ENCODE measurements around the gene B9D2.
"Not testable (repeated sequence)": the region's sequence is repeated elsewhere in the genome, so short reads cannot be mapped to it uniquely, and the experiment has no call there.

The B9D2 gene

GRCh38 chr19:41386442-41386841, 22.5 kb upstream of the B9D2 start:
- no peak for FAIRE-seq

GRCh38 chr19:41384351-41384750, 20.4 kb upstream of the B9D2 start:
- no peak for FAIRE-seq

DNA sequence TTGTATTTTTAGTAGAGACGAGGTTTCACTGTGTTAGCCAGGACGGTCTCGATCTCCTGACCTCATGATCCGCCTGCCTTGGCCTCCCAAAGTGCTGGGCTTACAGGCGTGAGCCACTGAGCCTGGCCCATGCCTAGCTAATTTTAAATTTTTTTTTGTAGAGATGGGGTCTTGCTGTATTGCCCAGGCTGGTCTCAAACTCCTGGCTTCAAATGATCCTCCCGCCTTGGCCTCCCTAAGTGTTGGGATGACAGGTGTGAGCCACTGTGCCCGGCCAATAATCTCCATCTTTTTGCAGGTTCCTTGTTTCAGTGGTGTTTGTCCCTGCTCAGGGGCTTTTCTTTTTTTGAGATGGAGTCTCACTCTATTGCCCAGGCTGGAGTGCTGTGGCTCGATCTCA, 17.6 kb upstream of the B9D2 start:
- not testable (repeated sequence) for FAIRE-seq

DNA sequence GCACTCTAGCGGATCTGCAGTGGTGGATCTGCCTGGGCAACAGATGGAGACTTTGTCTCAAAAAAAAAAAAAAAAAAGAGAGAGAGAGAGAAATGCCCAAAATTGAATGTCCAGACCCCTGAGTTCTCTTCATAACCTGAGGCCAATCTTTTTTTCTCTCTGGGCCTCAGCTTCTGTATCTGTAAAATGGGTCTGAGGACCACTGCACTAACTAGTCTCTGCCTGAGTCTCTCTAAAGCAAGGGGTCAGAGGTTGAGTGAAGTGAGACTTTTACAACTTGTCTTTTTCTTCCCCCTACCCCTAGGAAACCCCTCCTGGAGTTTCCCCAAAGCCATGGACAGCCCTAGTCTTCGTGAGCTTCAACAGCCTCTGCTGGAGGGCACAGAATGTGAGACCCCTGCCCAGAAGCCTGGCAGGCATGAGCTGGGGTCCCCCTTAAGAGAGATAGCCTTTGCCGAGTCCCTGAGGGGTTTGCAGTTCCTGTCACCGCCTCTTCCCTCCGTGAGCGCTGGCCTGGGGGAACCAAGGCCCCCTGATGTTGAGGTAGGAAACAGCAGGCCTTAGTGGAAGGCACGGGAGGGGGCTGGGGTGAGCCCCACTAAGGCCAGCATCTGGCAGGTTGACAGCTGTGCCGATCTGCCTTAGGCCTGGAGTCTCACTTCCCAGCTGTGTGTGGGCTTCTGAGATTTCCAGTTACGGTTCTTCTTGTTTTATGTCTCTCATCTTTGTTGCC, 14.2 kb upstream of the B9D2 start:
- FAIRE-seq: no peak

- FAIRE-seq: no peak
Measured at GRCh38 chr19:41376998-41377365, 13.0 kb upstream of the B9D2 start.

GRCh38 chr19:41376241-41376997, 12.5 kb upstream of the B9D2 start, which contains the start of gene TMEM91:
Gene TMEM91, plus strand, starts transcription at chr19:41376533. Its CDS starts 1,777 bp downstream, at chr19:41378310.
- no peak for FAIRE-seq

DNA sequence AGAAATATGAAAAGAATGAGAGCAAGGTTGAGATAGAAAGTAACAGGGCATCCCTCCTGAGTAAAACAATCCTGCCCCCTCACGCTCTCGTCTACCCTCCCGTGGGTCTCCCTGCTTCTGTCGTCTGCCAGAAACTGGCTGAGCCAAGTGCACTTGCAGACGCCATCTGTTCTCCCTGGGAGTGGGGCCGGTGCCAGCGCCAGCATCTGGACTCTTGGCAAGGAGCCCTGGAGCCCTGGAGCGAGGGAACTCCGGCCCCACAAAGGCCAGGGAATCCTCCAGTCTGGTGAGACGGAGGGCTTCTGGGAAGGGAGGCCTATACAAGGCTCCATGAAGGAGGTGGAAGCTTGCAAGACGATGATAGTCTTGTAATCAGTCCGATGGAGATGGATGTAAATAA, 10.0 kb upstream of the B9D2 start:
- peak; percentile 65 for FAIRE-seq

DNA sequence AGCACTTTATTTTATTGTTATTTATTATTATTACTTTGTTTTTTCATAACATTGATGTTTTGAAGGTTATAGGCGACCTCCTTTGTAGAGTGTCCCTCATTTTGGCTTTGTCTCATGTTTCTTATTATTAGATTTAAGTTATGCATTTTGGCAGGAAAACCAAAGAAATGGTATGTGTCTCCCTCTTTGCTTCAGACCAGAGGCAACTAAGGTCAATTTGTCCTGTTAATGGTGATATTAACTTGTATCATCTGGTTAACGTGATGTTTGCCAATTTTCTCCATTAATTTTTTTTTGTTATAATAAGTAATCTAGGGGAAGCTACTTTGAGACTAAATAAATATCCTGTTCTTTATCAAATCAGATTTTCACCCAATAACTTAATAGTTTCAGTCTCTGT, 8.6 kb upstream of the B9D2 start:
- peak; percentile 92 for FAIRE-seq

DNA sequence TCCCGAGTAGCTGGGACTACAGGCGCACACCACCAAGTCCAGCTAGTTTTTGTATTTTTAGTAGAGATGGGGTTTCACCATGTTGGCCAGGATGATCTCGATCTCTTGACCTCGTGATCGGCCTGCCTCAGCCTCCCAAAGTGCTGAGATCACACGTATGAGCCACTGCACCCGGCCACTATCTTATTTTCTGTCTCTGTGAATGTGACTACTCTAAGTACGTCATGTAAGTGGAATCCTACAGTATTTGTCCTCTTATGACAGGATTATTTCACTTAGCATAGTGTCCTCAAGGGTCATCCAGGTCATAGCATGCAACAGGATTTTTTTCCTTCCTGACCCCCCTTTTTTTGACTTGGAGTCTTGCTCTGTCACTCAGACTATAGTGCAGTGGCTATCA, 7.6 kb upstream of the B9D2 start:
- no peak for FAIRE-seq

DNA sequence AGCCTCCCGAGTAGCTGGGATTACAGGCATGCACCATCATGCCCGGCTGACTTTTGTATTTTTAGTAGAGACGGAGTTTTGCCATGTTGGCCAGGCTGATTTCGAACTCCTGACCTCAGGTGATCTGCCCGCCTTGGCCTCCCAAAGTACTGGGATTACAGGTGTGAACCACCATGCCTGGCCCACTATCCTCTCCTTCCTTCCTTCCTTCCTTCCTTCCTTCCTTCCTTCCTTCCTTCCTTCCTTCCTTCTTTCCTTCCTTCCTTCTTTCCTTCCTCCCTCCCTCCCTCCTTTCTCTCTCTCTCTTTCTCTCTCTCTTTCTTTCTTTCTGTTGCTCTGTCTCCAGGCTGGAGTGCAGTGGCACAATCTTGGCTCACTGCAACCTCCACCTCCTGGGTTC, 7.2 kb upstream of the B9D2 start:
- FAIRE-seq: not testable (repeated sequence)

- FAIRE-seq: no peak
Measured at GRCh38 chr19:41369769-41370168, 5.8 kb upstream of the B9D2 start.

- FAIRE-seq: no peak
Measured at GRCh38 chr19:41367848-41368301, 3.9 kb upstream of the B9D2 start.

GRCh38 chr19:41366089-41366488, 2.1 kb upstream of the B9D2 start:
- no peak for FAIRE-seq

DNA sequence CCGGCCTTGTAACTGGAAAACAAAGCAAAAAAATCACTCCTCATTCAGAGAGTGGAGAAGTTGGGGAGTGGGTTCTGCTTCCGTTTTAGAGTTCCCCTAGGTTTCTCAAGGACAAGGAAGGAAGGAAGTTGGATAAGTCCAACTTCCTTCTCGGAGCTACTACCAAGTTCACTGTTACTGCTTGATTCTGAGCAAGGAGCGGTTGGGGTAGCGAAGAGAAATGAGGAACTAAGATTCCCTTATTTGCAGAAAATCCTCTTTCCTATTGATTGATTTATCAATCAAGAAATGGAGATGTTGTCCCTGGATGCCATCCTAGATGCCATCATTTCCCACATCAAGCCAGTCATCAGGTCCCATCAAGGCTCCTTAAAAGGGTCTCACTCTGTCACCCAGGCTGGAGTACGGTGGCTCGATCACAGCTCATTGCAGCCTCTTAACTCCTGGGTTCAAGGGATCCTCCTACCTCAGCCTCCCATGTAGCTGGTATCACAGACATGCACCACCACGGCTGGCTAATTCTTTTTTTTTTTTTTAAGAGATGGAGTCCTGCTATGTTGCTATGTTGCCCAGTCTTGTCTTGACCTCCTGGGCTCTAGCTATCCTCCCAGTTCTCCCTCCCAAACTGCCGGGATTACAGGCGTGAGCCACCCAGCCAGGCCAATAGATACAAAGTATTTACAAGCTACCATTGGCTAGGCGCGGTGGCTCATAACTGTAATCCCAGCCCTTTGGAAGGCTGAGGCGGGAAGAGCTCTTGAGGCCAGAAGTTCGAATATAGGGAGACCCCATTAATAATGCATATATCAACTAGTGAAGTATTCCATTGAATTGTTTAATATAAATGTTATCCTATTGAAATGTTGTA, 809 bp upstream of the B9D2 start:
- no peak for FAIRE-seq

DNA sequence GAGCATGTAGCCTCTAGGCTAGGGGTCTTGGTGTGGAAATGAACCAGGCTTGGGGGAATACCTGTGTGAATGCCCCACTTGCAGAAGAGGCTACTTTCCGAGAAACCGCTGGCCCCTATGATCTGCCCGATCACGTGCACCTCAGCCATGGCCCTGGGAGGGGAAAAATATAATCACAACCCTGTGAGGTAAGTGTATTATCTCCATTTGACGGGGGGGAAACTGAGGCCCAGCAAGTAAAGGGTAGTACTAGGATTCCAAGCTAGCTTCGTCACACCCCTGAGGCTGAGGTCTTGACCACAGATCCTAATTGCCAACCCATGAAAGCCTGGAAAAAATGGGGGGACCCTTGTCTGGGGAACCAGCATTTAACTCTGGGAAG, 587 bp downstream of the B9D2 start:
- FAIRE-seq: no peak

GRCh38 chr19:41362143-41362847, 1.7 kb downstream of the B9D2 start:
- no peak for FAIRE-seq

- no peak for FAIRE-seq
Measured at GRCh38 chr19:41359741-41360140, 4.2 kb downstream of the B9D2 start.

DNA sequence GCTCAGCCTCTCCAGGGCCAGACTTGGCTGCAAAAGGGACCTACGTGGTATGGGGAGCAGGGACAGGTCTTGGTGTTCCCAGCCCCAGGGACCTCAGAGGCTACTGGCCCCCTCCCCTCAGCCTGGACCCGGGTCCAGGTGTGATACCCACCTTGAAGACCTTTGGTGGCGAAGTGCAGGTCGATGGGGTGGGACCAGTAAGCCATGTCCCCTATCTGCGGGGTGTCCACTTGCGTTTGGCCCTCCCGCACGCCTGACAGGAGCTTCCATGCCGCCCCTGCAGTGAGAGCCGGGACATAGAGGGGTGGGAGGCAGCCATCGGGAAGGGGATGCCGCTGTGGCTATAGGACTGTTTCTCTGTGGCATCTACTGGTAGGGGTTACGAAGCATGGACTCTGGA, 6.2 kb downstream of the B9D2 start:
- FAIRE-seq: no peak

GRCh38 chr19:41356984-41357739, 6.8 kb downstream of the B9D2 start:
- no peak for FAIRE-seq

DNA sequence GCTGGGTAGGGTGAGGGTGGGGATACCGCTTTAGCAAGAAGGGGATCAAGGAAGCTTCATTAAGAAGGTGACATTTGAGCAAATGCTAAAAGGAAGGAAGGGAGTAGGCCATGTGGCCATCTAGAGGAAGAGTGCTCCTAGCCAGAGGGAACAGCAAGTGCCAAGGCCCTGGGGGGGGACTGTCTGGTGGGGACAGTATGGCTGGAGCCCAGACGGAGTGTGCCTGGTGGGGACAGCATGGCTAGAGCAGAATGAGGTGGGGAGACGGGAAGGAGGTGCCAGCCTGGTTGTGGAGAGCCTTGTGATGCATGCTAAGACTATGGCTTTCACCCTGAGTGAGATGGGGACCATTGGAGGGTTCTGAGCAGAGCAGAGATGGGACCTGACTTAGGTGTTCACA, 8.1 kb downstream of the B9D2 start:
- no peak for FAIRE-seq

- FAIRE-seq: no peak
Measured at GRCh38 chr19:41355035-41355434, 8.9 kb downstream of the B9D2 start.

Data from endometrium (tissue), 2 donors.